GM18951 (cell line): Measurements from ENCODE around the gene CDH24.

Source experiments
- POLR2A ChIP-seq: IDR thresholded peaks from 4 replicates; pipeline ENCODE4 v1.6.1; 2011; ENCODE audit warnings: mild to moderate bottlenecking; ENCODE audit not compliant: insufficient read length, insufficient read depth; ENCODE audit errors: extremely low read depth
- in situ Hi-C: fragments of 300-500 bp; cut with MboI; formaldehyde crosslinking; loops from one replicate; pipeline ENCODE4 v1.12.0; 2022; ENCODE audit warnings: low sequenced_read_pairs, mixed read lengths, inconsistent platforms; ENCODE audit not compliant: unreplicated experiment

CDH24 gene

GRCh38 chr14:23052671-23053070 lies 4.6 kb downstream of the CDH24 start:
- no peak for TF ChIP-seq POLR2A
- in situ Hi-C loops: loop anchor here (5.0 to 25.0 kb wide), 2 partner anchors 60 to 490 kb away; no protein-coding TSS in a partner anchor

GRCh38 chr14:23052182-23052623 lies 5.1 kb downstream of the CDH24 start:
- in situ Hi-C loops: loop anchor here (5.0 to 25.0 kb wide), 2 partner anchors 60 to 490 kb away; no protein-coding TSS in a partner anchor
- TF ChIP-seq POLR2A: no peak

- in situ Hi-C loops: loop anchor here (5.0 to 25.0 kb wide), 2 partner anchors 59 to 489 kb away; no protein-coding TSS in a partner anchor
- TF ChIP-seq POLR2A: no peak
Observed at GRCh38 chr14:23051141-23052057, 5.9 kb downstream of the CDH24 start.

DNA sequence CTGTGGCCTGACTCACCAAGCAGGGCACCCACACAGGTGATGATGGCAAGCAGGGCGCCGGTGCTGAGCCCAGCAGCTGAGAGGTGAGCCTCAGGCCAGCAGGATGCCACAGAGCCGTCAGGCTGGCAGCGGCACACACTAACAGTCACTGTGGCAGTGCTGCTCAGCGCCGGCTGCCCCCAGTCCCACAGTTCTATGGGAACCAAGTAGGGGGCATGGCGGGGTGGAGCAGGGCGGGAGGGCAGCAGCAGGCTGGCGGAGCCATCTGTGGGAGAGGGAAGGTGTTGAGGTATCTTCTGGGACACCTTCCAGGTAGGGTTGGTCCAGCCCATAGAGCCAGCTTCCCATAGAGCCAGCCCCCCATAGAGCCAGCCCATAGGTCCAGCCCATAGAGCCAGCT lies 8.3 kb downstream of the CDH24 start:
- no peak for TF ChIP-seq POLR2A
- in situ Hi-C loops: no loop called here

- no peak for TF ChIP-seq POLR2A
- in situ Hi-C loops: no loop called here
Observed at GRCh38 chr14:23047751-23048693, 9.3 kb downstream of the CDH24 start.

GRCh38 chr14:23047034-23047634 lies 10.2 kb downstream of the CDH24 start:
- no peak for TF ChIP-seq POLR2A
- in situ Hi-C loops: no loop called here

DNA sequence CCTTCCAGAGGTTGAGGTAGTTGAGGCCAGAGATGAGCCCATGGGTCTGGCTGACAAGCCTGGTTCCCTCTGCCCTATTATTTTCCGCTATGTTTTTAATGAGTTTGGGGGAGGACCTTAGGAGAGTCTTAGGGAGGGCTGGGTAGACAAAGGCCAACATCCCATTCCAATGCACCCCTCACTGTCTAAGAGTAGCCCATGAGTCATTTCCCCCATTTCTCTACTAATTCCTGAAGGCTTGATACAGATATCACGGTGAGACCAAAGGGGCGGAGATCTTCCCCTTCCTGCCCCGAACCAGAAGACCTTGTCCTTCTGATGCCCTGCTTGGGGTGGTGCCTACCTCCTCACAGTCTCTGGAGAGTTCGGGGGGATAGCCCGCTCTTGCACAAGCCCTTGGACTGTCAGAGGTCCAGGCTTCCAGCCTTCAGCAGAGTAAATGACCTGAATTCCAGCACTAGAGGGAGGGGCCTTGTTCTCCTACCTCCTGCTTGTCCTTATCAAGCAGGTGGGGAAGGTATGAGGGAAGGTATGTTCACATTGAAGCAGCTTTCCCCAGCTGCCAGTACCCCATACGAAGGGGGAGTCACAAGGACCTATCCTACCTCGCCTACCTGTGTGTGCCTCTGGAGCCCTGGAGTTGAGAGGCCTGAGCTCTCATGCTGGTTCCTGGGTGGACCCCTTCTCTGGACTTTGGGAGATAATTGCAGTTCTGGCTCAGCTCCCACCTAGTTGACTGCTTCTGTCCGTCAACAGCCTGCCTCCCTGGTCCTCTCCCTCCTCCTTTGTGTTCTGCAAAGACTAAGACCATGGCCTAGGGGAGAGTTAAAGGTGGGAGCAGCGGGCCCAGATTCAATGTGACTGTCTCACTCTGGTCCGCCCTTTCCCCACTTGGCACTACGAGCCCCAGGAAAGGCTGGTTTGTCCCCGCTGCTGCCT lies 11.6 kb downstream of the CDH24 start:
- no peak for TF ChIP-seq POLR2A
- in situ Hi-C loops: no loop called here

DNA sequence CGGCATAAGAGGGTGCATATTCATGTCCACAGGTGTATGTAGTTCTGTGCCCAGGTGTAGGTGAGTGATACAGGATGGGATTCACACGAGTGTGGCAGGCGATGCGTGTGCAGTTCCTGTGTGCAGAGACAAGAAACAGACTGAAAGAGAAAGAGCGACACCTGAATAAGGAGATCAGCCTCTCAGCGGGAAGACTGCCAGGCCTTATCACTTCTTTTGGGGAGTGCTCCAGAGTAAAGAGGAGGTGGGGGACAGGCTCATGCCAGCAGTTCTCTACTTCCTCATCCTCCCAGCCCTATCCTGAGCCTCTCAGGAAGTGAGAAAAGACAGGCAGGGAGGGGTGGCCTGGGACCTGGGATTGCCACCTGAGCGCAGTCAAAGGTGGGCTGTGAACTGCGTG lies 12.5 kb downstream of the CDH24 start:
- TF ChIP-seq POLR2A: no peak

DNA sequence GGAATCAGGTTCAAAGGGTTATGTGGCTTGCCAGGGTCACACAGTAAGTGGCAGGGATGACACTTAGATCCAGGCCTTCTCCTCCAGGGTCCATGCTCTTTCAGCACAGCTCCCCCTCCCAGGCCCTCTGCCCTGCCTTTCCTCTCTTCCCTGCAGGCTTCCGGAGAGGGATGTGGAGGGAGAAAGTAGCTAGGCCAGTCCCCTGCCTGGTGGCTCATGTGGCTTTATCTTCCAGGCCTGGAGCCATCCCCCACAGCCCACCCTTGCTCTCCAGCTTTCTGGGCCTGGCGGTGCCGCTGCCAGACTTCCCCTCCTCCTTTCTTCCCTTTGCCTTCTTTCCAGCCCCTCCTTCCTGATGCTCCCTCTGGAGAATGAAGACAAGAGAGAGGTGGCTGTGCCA lies 13.6 kb downstream of the CDH24 start:
- in situ Hi-C loops: no loop called here
- no peak for TF ChIP-seq POLR2A

More for the DNA sequence above, 12.5 kb downstream of the CDH24 start:
- in situ Hi-C loops: no loop called here

GRCh38 chr14:23043145-23043544 lies 14.2 kb downstream of the CDH24 start:
- in situ Hi-C loops: no loop called here
- no peak for TF ChIP-seq POLR2A

DNA sequence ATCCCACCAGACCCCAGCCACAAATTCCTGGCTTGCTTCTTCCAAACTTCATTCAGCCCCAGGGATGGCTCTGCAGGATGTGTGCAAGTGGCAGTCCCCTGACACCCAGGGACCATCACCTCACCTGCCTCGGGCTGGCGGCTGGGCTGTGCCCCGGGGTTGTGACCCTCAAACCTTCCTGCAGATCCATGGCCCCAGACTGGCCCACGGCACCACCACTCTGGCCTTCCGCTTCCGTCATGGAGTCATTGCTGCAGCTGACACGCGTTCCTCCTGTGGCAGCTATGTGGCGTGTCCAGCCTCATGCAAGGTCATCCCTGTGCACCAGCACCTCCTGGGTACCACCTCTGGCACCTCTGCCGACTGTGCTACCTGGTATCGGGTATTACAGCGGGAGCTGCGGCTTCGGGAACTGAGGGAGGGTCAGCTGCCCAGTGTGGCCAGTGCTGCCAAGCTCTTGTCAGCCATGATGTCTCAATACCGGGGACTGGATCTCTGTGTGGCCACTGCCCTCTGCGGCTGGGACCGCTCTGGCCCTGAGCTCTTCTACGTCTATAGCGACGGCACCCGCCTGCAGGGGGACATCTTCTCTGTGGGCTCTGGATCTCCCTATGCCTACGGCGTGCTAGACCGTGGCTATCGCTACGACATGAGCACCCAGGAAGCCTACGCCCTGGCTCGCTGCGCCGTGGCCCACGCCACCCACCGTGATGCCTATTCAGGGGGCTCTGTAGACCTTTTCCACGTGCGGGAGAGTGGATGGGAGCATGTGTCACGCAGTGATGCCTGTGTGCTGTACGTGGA lies 15.0 kb downstream of the CDH24 start, which contains the start of gene PSMB11:
TSS of gene PSMB11 (plus strand) at position 51 of the 804 bp plus-strand sequence. CDS start at position 65, 14 bp downstream.
- in situ Hi-C loops: no loop called here
- no peak for TF ChIP-seq POLR2A
